Measurements from ENCODE around the gene AGAP3. TPM values are rescaled to one million over a fixed set of nuclear protein-coding genes. Genes with fewer than 3 reads are reported as not detected.
A peak's percentile ranks its signal among the peaks of the same experiment; 100 is the strongest.

Gene AGAP3
- total RNA-seq, 1 experiment from 2014 or later: 126 TPM

DNA sequence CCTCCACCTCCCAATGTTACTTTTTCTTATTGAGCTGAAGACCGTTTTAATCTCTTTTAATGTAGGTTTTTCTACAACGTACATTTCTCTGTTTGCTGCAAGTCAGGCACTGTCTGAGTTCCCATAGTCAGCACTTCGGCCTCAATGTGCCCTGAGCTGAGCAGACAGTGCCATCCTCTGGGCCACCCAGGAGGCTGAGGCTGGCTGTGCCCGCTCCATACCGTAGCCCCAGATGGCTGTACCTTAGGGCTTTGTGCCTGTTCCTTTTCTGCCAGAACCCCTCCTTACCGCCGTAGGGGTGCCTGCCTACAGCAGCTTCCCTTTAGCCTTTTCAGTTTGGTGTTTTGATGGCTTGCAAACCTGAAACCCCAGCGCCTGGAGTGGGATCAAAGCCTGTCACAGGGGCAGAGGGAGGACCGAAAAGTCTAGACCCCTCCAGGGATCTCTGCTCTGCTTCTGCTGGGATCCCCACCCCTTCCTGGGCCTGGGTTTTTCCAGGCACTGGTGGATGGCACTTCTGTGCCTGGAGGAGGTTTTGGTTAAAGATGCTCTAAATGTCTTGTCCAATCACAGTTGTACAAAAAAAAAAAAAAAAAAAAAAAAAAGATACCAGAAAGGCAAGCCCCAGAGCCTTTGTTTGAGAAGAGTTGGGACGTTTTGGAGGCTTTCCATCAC, 9.0 kb downstream of the AGAP3 start:
- TF ChIP-seq CEBPB (IDR thresholded peaks at IDR 0.05; ENCODE audit: low read depth) (no peak), RAD21 (IDR thresholded peaks at IDR 0.05; ENCODE audit: low read depth) (peak; percentile 26; the same call in 1 of the 2 replicates), EGR1 (IDR thresholded peaks at IDR 0.05; ENCODE audit: low read depth) (no peak), JUND (IDR thresholded peaks at IDR 0.05) (no peak)
- TF ChIP-seq, protein P1, sequence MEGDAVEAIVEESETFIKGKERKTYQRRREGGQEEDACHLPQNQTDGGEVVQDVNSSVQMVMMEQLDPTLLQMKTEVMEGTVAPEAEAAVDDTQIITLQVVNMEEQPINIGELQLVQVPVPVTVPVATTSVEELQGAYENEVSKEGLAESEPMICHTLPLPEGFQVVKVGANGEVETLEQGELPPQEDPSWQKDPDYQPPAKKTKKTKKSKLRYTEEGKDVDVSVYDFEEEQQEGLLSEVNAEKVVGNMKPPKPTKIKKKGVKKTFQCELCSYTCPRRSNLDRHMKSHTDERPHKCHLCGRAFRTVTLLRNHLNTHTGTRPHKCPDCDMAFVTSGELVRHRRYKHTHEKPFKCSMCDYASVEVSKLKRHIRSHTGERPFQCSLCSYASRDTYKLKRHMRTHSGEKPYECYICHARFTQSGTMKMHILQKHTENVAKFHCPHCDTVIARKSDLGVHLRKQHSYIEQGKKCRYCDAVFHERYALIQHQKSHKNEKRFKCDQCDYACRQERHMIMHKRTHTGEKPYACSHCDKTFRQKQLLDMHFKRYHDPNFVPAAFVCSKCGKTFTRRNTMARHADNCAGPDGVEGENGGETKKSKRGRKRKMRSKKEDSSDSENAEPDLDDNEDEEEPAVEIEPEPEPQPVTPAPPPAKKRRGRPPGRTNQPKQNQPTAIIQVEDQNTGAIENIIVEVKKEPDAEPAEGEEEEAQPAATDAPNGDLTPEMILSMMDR (IDR thresholded peaks at IDR 0.05 in 2 of 3, conservative IDR thresholded peaks at IDR 0.05 in 1 of 3; ENCODE audit: borderline replicate concordance in 1 of 3, insufficient read depth in 1 of 3, low read depth in 2 of 3, low read length in 2 of 3): 0 out of 6 replicates have a peak, but pooled peaks of 1 of the 3 experiments have one; percentile 9
- H3K27me3 ChIP-seq (ENCODE audit: insufficient read depth, low read length): no peaks in the 10 kb centered on the region
- H3K9me2 ChIP-seq (ENCODE audit: insufficient read depth): no peaks in the 10 kb centered on the region
- no peaks in the 10 kb centered on the region; the same call in 1 of the 2 replicates for H4K20me1 ChIP-seq (ENCODE audit: insufficient read depth)
- peaks cover 0 to 14% of the 10 kb centered on the region in 2 experiments; a peak in 1 of 4 replicates for H3K36me3 ChIP-seq (ENCODE audit: control insufficient read depth in 1 of 2, insufficient read depth in 2 of 2, low read length in 2 of 2)
- CTCF ChIA-PET: interaction anchor here (0.7 kb wide), 1 partner anchor 130 kb away, joined by 4 read pairs; no protein-coding TSS in a partner anchor
- no TSS peak for BruUV-seq (replicated peaks)
- H2AFZ ChIP-seq (ENCODE audit: low read depth, low read length, poor library complexity, severe bottlenecking): no peak overlapping the region
- RAD21 ChIA-PET (ENCODE audit: low non-redundant PET in 1 of 2, low total read pairs in 2 of 2, uncharacterized antibody in 2 of 2, unreplicated experiment in 2 of 2): no interaction called here
- H3K9me3 ChIP-seq (ENCODE audit: control insufficient read depth in 1 of 2, insufficient read depth in 1 of 2, low read depth in 1 of 2, low read length in 2 of 2): no peaks in the 10 kb centered on the region
- no peak overlapping the region for H3K9ac ChIP-seq (ENCODE audit: low read length)
- no peak overlapping the region for H3K4me2 ChIP-seq (ENCODE audit: low read length)
- POLR2A ChIA-PET: no interaction called here
- peaks cover 97% of the 10 kb centered on the region for H3K79me2 ChIP-seq (ENCODE audit: insufficient read depth, low read length)
- intact Hi-C loops (cut with micrococcal nuclease): no loop called here
- no peak overlapping the region for H3K27ac ChIP-seq (ENCODE audit: low read depth, low read length)
- H3K4me1 ChIP-seq (ENCODE audit: control insufficient read depth in 1 of 2, insufficient read depth in 2 of 2, low read length in 2 of 2): no peaks in the 10 kb centered on the region
- DNase-seq (ENCODE audit: low read depth, low spot score) (no peak), ATAC-seq (0 out of 2 replicates have a peak, but pooled peaks have one; percentile 26)
- no peak overlapping the region for H3K4me3 ChIP-seq (replicated peaks in 1 of 2; ENCODE audit: low read depth in 1 of 2, low read length in 2 of 2)
